HG03575 (cell line): ENCODE results near the gene CELF4.

ENCODE experiments used
- ATAC-seq: cut with Tn5 transposase; IDR thresholded peaks from one replicate; pipeline ENCODE4 v1.9.1; 2021; ENCODE audit not compliant: unreplicated experiment, insufficient number of reproducible peaks, low FRiP score; ENCODE audit errors: extremely low read depth

Gene CELF4

GRCh38 chr18:37322492-37323035 lies 243.0 kb downstream of the CELF4 start:
- no peak for ATAC-seq

- no peak for ATAC-seq
These were observed 243.8 kb downstream of the CELF4 start for GRCh38 chr18:37321582-37322491.

GRCh38 chr18:37320317-37320716 lies 245.3 kb downstream of the CELF4 start:
- ATAC-seq = no peak

GRCh38 chr18:37318360-37319355 lies 246.9 kb downstream of the CELF4 start:
- ATAC-seq = no peak

- ATAC-seq = no peak
These were observed 248.1 kb downstream of the CELF4 start for GRCh38 chr18:37317486-37317885.

GRCh38 chr18:37316468-37316867 lies 249.1 kb downstream of the CELF4 start:
- no peak for ATAC-seq

- ATAC-seq = no peak
These were observed 249.7 kb downstream of the CELF4 start for GRCh38 chr18:37315935-37316334.

- no peak for ATAC-seq
These were observed 251.1 kb downstream of the CELF4 start for GRCh38 chr18:37314534-37314933.

- no peak for ATAC-seq
These were observed 252.0 kb downstream of the CELF4 start for GRCh38 chr18:37313624-37314023.

- ATAC-seq = no peak
These were observed 255.7 kb downstream of the CELF4 start for GRCh38 chr18:37309861-37310260.

GRCh38 chr18:37309059-37309458 lies 256.5 kb downstream of the CELF4 start:
- ATAC-seq = no peak

GRCh38 chr18:37307181-37307580 lies 258.4 kb downstream of the CELF4 start:
- no peak for ATAC-seq

GRCh38 chr18:37306432-37306831 lies 259.2 kb downstream of the CELF4 start:
- no peak for ATAC-seq

GRCh38 chr18:37305066-37305465 lies 260.5 kb downstream of the CELF4 start:
- ATAC-seq = no peak

GRCh38 chr18:37304012-37304680 lies 261.5 kb downstream of the CELF4 start:
- ATAC-seq = no peak

GRCh38 chr18:37303009-37303408 lies 262.6 kb downstream of the CELF4 start:
- ATAC-seq = no peak

- ATAC-seq = no peak
These were observed 263.1 kb downstream of the CELF4 start for GRCh38 chr18:37302519-37302918.

GRCh38 chr18:37299471-37300304 lies 265.9 kb downstream of the CELF4 start:
- no peak for ATAC-seq
